ENCODE results near the gene KIAA1755.

GRCh38 chr20:38201356-38201755, 59.2 kb downstream of the KIAA1755 start:
- TF ChIP-seq, protein P1, sequence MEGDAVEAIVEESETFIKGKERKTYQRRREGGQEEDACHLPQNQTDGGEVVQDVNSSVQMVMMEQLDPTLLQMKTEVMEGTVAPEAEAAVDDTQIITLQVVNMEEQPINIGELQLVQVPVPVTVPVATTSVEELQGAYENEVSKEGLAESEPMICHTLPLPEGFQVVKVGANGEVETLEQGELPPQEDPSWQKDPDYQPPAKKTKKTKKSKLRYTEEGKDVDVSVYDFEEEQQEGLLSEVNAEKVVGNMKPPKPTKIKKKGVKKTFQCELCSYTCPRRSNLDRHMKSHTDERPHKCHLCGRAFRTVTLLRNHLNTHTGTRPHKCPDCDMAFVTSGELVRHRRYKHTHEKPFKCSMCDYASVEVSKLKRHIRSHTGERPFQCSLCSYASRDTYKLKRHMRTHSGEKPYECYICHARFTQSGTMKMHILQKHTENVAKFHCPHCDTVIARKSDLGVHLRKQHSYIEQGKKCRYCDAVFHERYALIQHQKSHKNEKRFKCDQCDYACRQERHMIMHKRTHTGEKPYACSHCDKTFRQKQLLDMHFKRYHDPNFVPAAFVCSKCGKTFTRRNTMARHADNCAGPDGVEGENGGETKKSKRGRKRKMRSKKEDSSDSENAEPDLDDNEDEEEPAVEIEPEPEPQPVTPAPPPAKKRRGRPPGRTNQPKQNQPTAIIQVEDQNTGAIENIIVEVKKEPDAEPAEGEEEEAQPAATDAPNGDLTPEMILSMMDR (IDR thresholded peaks at IDR 0.05): no peak
- TF ChIP-seq POLR2A (IDR thresholded peaks at IDR 0.05): no peak
